GM12875 (cell line): ENCODE results near the gene WDR26.

ENCODE experiments used
- H3K4me3 ChIP-seq: one replicate; pipeline ENCODE4 v1.5.1; 2011; ENCODE audit warnings: low read depth, low read length, control low read depth
- CTCF ChIP-seq: IDR thresholded peaks from 2 replicates; pipeline ENCODE4 v1.5.1; 2011; ENCODE audit warnings: low read depth, mild to moderate bottlenecking, control low read depth, inconsistent platforms, low read length, moderate library complexity, borderline replicate concordance; ENCODE audit not compliant: insufficient read depth

The WDR26 gene

GRCh38 chr1:224339442-224340033 is 95.1 kb downstream of the WDR26 start:
- H3K4me3 ChIP-seq = no peak overlapping the region

GRCh38 chr1:224338150-224338838 is 96.3 kb downstream of the WDR26 start:
- no peak overlapping the region for H3K4me3 ChIP-seq
- TF ChIP-seq CTCF = no peak

More at GRCh38 chr1:224339442-224340033, 95.1 kb downstream of the WDR26 start:
- TF ChIP-seq CTCF = no peak
